ENCODE data around the gene FRMD5. TPM values are rescaled to one million over a fixed set of nuclear protein-coding genes. Genes with fewer than 3 reads are reported as not detected.

FRMD5 gene
- total and polyA plus RNA-seq, 2 donors (not counting 1 experiment from before 2014, with no cell fraction given) = not detected

DNA sequence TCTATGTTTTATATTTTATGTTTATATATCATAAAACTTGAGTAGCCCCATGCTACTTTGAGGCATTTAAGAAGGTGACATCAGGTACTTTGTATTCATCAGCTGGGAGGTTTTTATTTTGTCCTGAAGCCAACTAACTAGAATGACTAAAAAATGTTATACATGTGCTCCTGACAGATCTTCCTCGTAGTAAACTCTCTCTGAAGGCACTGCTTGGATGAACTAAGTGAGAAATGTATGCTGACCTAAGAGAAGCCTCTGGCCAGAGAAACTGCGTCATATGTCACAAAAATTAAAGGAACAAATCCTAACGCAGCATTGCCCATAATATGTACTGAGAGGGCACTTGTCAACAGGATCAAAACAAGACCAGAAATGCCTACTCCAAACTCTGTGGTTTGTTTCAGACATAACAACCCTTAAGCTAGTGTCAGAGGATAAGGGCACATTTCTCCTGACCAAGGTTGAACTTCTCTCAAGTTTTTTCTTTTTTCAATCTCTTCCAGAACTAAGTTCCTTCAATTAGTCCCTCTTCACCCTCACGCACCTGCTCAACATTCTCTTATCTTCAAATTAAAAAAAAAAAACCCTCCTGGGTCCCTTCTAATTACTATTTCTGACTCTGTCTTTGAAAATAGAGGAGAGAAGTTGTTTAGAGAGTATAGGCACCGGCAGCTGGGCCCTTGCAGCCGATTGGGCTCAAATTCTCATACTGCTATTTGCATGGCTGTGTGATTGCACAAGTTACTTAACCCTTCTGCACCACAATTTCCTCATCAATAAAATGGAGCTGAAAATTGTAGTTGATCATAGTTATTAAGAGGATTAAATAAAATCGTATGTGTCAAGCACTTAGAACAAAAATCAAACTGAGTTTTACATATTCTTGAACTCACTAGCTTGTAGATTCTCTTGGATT, 159.0 kb downstream of the FRMD5 start:
- H2AFZ ChIP-seq (ENCODE audit: insufficient read depth, low read depth, low read length, poor library complexity, severe bottlenecking) = no peak overlapping the region
- no peaks in the 10 kb centered on the region for H4K20me1 ChIP-seq (ENCODE audit: control insufficient read depth, insufficient read depth, low read length, poor library complexity, severe bottlenecking)
- H3K27me3 ChIP-seq (replicated peaks in 1 of 4; ENCODE audit: control extremely low read depth in 1 of 4, control insufficient read depth in 3 of 4, insufficient read depth in 4 of 4, low read length in 3 of 4) = peaks cover 0 to 10% (median 0%) of the 10 kb centered on the region in 4 experiments
- no peaks in the 10 kb centered on the region for H3K36me3 ChIP-seq (replicated peaks in 1 of 2; ENCODE audit: control extremely low read depth in 1 of 2, control insufficient read depth in 1 of 2, extremely low read depth in 1 of 2, insufficient read depth in 2 of 2, low read length in 1 of 2)
- H3K9ac ChIP-seq (ENCODE audit: low read length) = no peak overlapping the region
- H3K9me3 Mint-ChIP-seq (ENCODE audit: insufficient read depth) = peaks cover 4% of the 10 kb centered on the region
- H3K79me2 ChIP-seq (ENCODE audit: control insufficient read depth, insufficient read depth, low read length) = no peaks in the 10 kb centered on the region
- no peak overlapping the region for H3K27ac ChIP-seq (ENCODE audit: low read length in 2 of 2)
- TF ChIP-seq, protein P1, sequence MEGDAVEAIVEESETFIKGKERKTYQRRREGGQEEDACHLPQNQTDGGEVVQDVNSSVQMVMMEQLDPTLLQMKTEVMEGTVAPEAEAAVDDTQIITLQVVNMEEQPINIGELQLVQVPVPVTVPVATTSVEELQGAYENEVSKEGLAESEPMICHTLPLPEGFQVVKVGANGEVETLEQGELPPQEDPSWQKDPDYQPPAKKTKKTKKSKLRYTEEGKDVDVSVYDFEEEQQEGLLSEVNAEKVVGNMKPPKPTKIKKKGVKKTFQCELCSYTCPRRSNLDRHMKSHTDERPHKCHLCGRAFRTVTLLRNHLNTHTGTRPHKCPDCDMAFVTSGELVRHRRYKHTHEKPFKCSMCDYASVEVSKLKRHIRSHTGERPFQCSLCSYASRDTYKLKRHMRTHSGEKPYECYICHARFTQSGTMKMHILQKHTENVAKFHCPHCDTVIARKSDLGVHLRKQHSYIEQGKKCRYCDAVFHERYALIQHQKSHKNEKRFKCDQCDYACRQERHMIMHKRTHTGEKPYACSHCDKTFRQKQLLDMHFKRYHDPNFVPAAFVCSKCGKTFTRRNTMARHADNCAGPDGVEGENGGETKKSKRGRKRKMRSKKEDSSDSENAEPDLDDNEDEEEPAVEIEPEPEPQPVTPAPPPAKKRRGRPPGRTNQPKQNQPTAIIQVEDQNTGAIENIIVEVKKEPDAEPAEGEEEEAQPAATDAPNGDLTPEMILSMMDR (IDR thresholded peaks at IDR 0.05) = no peak
- TF ChIP-seq EZH2 (IDR thresholded peaks at IDR 0.05; ENCODE audit: borderline replicate concordance, insufficient read depth, low read depth, low read length, poor library complexity, severe bottlenecking) = no peak
- no peak for ATAC-seq (ENCODE audit: low read depth)
- H3K4me3 ChIP-seq (ENCODE audit: control extremely low read depth in 1 of 5, extremely low read depth in 1 of 5, insufficient read depth in 1 of 5, low read depth in 2 of 5, low read length in 4 of 5) = no peak overlapping the region
- H3K27me3 Mint-ChIP-seq = peaks cover 37% of the 10 kb centered on the region
- DNase-seq = no peak
- intact Hi-C loops (cut with micrococcal nuclease) = no loop called here
- H3K4me1 Mint-ChIP-seq = no peaks in the 10 kb centered on the region
- no peak overlapping the region for H3K27ac Mint-ChIP-seq
- H3K4me1 ChIP-seq (ENCODE audit: control insufficient read depth in 2 of 2, insufficient read depth in 2 of 2, low read length in 2 of 2) = no peaks in the 10 kb centered on the region
- WGBS (ENCODE audit: insufficient coverage) = 92% methylated on average over 2 of the region's 7 CpGs
- ChIA-PET POLR2A (no interaction called here), CTCF (no interaction called here)
- H3K4me3 Mint-ChIP-seq = no peak overlapping the region
- no peak overlapping the region for H3K4me2 ChIP-seq (replicated peaks; ENCODE audit: low read depth, low read length, poor library complexity, severe bottlenecking)
- peaks cover 0 to 10% (median 0%) of the 10 kb centered on the region in 3 donors for H3K9me3 ChIP-seq (ENCODE audit: control extremely low read depth in 1 of 3, control insufficient read depth in 2 of 3, insufficient read depth in 1 of 3, low read length in 2 of 3)
